CD4-positive, alpha-beta memory T cell (primary cell): ENCODE data around the gene DEPDC7. TPM values are rescaled to one million over a fixed set of nuclear protein-coding genes. Genes with fewer than 3 reads are reported as not detected.
A peak's percentile ranks its signal among the peaks of the same experiment; 100 is the strongest.

Experiments used
- CTCF ChIA-PET: fragments of 350-600 bp; sonication (Branson Sonifier 250); formaldehyde crosslinking; loops from one replicate; lab custom pipeline; 2021; ENCODE audit warnings: inconsistent platforms; ENCODE audit not compliant: partially characterized antibody; lab: Charles Lee
- POLR2A ChIA-PET: fragments of 350-600 bp; sonication (Branson Sonifier 250); formaldehyde crosslinking; loops from one replicate; lab custom pipeline; 2021; ENCODE audit not compliant: partially characterized antibody; lab: Charles Lee
- DNase-seq, 5 donors: peaks; one replicate each; pipeline versions ENCODE4 v3.0.0 to v3.0.0-alpha.2; 2020 to 2022; ENCODE audit warnings: mixed read lengths in 1 of 5
- H3K27ac ChIP-seq: one replicate; pipeline ENCODE4 v1.7.0; 2013; ENCODE audit warnings: low read depth, low read length
- H3K27me3 ChIP-seq: 2 replicates; pipeline ENCODE4 v1.7.0; 2013; ENCODE audit warnings: mild to moderate bottlenecking, low read length, moderate library complexity; ENCODE audit not compliant: insufficient read depth
- H3K36me3 ChIP-seq: 2 replicates; pipeline ENCODE4 v1.7.0; 2013; ENCODE audit warnings: mild to moderate bottlenecking, low read length, moderate library complexity; ENCODE audit not compliant: insufficient read depth
- H3K4me1 ChIP-seq: 2 replicates; pipeline ENCODE4 v1.7.0; 2013; ENCODE audit warnings: mild to moderate bottlenecking, low read length, moderate library complexity; ENCODE audit not compliant: insufficient read depth
- H3K4me3 ChIP-seq, 2 donors: one replicate each; pipeline ENCODE4 v1.7.0; 2013; ENCODE audit warnings: low read length in 2 of 2, mild to moderate bottlenecking in 1 of 2
- H3K9me3 ChIP-seq, 2 donors: one replicate each; pipeline ENCODE4 v1.7.0; 2013; ENCODE audit warnings: low read length in 2 of 2, control low read depth in 1 of 2; ENCODE audit not compliant: control insufficient read depth in 1 of 2
- H3K27ac Mint-ChIP-seq, 7 donors: one replicate each; pipeline ENCODE4 v1.8.0; 2020 to 2021; ENCODE audit warnings: mixed read lengths in 7 of 7, mild to moderate bottlenecking in 6 of 7, inconsistent platforms in 3 of 7, moderate library complexity in 3 of 7
- H3K27me3 Mint-ChIP-seq, 2 donors: one replicate each; pipeline ENCODE4 v1.8.0; 2020 to 2021; ENCODE audit warnings: mixed read lengths in 2 of 2
- H3K36me3 Mint-ChIP-seq, 2 donors: one replicate each; pipeline ENCODE4 v1.8.0; 2020 to 2021; ENCODE audit warnings: mixed read lengths in 2 of 2, inconsistent platforms in 1 of 2, mild to moderate bottlenecking in 1 of 2
- H3K4me1 Mint-ChIP-seq, 4 donors: one replicate each; pipeline ENCODE4 v1.8.0; 2020 to 2021; ENCODE audit warnings: mixed read lengths in 4 of 4, mild to moderate bottlenecking in 1 of 4
- H3K4me3 Mint-ChIP-seq, 8 donors: one replicate each; pipeline ENCODE4 v1.8.0; 2020 to 2021; ENCODE audit warnings: mixed read lengths in 8 of 8, mild to moderate bottlenecking in 7 of 8, moderate library complexity in 6 of 8, inconsistent platforms in 3 of 8
- H3K9me3 Mint-ChIP-seq, 8 donors: one replicate each; pipeline ENCODE4 v1.8.0; 2020 to 2021; ENCODE audit warnings: mixed read lengths in 8 of 8, mild to moderate bottlenecking in 5 of 8, inconsistent platforms in 3 of 8, moderate library complexity in 1 of 8
- intact Hi-C: fragments of 100-400 bp; cut with micrococcal nuclease; formaldehyde crosslinking; loops from one replicate; pipeline ENCODE4 v1.15.1; 2023
- polyA plus RNA-seq, 2 donors: library from polyadenylated mRNA; unstranded; fragments of 300-500 nt; fragmentation: Illumina TruSeq; gene quantifications; one replicate each; pipeline ENCODE4 v1.2.3, GENCODE V29; 2021
- total RNA-seq, 2 experiments: library from RNA; stranded (reverse); gene quantifications; one replicate each; pipeline ENCODE4 v1.2.3, GENCODE V29; 2021

Gene DEPDC7
- total and polyA plus RNA-seq, 4 experiments from 2014 or later: 0.37 to 1.9 (median 1.0) TPM

DNA sequence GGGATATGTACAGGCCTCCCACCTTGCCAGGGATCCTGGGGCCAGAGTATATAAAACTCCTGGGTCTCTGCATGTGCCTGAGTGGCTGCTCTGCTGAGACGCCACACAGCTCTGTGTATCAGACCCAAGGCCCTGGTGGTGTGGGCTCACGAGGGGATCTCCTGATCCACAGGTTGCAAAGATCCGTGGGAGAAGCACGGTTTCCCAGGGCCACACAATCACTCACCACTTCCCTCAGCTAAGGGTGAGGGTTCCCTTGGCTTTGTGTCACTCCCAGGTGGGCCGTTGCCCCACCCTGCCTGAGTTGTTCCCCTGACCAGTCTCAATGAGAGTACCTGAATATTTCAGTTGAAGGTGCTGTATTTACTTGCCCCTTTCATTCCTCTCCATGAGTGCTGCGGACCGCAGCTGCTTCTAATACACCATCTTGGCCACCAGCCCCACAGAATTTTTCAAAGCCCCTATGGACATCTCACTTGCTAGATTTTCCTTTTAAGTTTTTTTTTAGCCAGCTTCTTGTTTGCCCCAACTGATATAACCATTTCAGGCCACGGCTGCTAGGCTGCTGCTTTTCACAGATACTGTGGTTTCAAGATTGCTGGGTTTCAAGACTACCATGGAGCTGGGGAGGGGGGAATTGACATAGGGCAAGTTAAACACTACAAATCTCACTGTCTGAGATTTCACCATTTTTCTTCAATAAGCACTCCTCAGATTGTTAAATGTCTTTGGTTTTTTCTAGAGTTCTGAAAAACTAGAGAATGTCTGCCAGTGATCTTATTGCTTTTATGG is 13.7 kb upstream of the DEPDC7 start:
- POLR2A ChIA-PET: no interaction called here
- Histone ChIP-seq H3K4me1 (peaks cover 24% of the 10 kb centered on the region), H3K27me3 (no peaks in the 10 kb centered on the region), H3K27ac (no peak overlapping the region), H3K36me3 (no peaks in the 10 kb centered on the region), H3K4me3 (no peak overlapping the region), H3K9me3 (no peaks in the 10 kb centered on the region)
- Mint-ChIP-seq H3K27me3 (peaks cover 7 to 10% of the 10 kb centered on the region in 2 donors), H3K9me3 (peaks cover 5 to 14% (median 8%) of the 10 kb centered on the region in 8 donors), H3K27ac (no peak overlapping the region), H3K4me1 (peaks cover 21 to 30% (median 24%) of the 10 kb centered on the region in 4 donors), H3K4me3 (no peak overlapping the region), H3K36me3 (no peaks in the 10 kb centered on the region)
- CTCF ChIA-PET: interaction anchor here (0.8 to 1.6 kb wide), 2 partner anchors 41 to 64 kb away, joined by 3 read pairs; no protein-coding TSS in a partner anchor
- DNase-seq: no peak
- intact Hi-C loops: loop anchor here (5.0 kb wide), 1 partner anchor 35 kb away; the partner anchor contains the start of gene TCP11L1

DNA sequence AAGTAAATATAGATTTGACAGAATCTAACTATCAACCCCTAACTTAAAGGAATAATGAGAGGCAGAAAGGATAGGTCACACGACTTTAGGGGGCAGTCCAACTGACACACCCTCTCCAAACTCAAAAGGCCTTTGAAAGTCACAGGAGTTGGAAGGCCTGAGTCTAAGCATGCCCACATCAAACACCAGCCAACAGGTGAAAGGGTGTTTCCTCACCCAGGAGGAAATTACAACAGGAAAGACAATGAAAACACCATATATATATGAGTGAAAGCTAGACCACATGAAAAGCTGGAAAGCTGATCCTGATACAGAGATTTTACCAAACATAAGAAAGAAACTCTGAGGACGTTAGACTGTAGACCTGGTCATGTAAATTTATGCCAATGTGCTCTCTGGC is 10.5 kb upstream of the DEPDC7 start:
- Histone ChIP-seq H3K27me3 (no peaks in the 10 kb centered on the region), H3K4me3 (no peak overlapping the region), H3K9me3 (no peaks in the 10 kb centered on the region), H3K36me3 (no peaks in the 10 kb centered on the region), H3K4me1 (peaks cover 24% of the 10 kb centered on the region), H3K27ac (no peak overlapping the region)
- H3K36me3 Mint-ChIP-seq: no peaks in the 10 kb centered on the region
- peaks cover 0 to under 1% (median 0%) of the 10 kb centered on the region in 8 donors for H3K9me3 Mint-ChIP-seq
- peak; percentile 48 to 67 (median 58) for DNase-seq
- H3K27me3 Mint-ChIP-seq: peaks cover 0 to 3% of the 10 kb centered on the region in 2 donors
- peak overlapping the region; percentile 9 to 65 (median 62) for H3K4me3 Mint-ChIP-seq
- POLR2A ChIA-PET: no interaction called here
- CTCF ChIA-PET: interaction anchor here (0.6 kb wide), 1 partner anchor 17 kb away, joined by 3 read pairs; no protein-coding TSS in a partner anchor
- intact Hi-C loops: no loop called here
- H3K4me1 Mint-ChIP-seq: peaks cover 21 to 39% (median 25%) of the 10 kb centered on the region in 4 donors
- H3K27ac Mint-ChIP-seq: peak overlapping the region; percentile 9 to 58 (median 16)

DNA sequence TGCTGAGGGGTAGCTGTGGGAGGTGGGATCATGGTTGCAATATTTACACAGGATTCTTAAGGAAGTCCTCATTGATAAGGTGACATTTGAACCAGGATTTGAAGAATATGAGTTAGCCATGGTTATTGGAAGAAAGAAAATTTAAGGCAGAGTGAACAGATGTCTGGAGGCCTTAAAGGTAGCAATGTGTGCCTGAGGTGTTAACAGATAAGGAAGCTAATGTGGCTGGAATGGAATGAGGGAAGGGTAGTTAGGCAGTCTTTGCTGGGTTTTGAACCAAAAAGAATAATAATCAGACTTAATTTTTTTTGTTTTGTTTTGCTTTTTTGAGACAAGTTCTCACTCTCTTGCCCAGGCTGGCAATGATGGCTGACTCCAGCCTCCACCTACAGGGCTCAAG is 9.7 kb upstream of the DEPDC7 start:
- H3K4me3 ChIP-seq: no peak overlapping the region
- H3K27ac Mint-ChIP-seq: peak overlapping the region in 3 of 7 donors; percentile 24 to 44 (median 37)
- ChIA-PET CTCF (no interaction called here), POLR2A (no interaction called here)
- peaks cover 0 to 3% of the 10 kb centered on the region in 2 donors for H3K27me3 Mint-ChIP-seq
- H3K4me1 Mint-ChIP-seq: peaks cover 22 to 47% (median 30%) of the 10 kb centered on the region in 4 donors
- H3K4me3 Mint-ChIP-seq: peak overlapping the region in 3 of 8 donors; percentile 16 to 55 (median 42)
- no peak for DNase-seq
- H3K9me3 ChIP-seq: no peaks in the 10 kb centered on the region
- intact Hi-C loops: no loop called here
- H3K4me1 ChIP-seq: peaks cover 27% of the 10 kb centered on the region
- no peaks in the 10 kb centered on the region for H3K27me3 ChIP-seq
- H3K36me3 ChIP-seq: no peaks in the 10 kb centered on the region
- no peaks in the 10 kb centered on the region for H3K9me3 Mint-ChIP-seq
- H3K36me3 Mint-ChIP-seq: no peaks in the 10 kb centered on the region
- H3K27ac ChIP-seq: no peak overlapping the region

DNA sequence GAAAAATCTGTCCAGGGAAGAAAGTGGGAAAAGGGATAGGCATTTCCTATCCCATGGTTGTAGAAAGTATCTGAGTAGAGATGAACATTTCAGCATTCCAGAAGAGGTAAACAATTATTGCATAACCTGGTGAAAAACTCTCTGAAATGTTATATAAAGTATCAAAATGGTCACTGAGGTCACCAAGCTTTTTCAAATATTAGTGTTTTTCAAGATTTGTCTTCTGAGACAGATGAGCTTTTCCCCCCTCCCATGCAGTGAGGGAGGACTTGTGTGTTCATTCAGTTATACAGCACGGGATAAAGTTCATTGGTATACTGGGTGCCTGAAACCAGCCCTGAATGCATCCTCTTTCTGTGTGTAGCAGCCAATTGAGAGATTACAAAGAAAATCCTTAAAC is 1.9 kb upstream of the DEPDC7 start:
- peaks cover 3% of the 10 kb centered on the region for H3K27me3 ChIP-seq
- H3K4me1 ChIP-seq: peaks cover 27% of the 10 kb centered on the region
- Mint-ChIP-seq H3K27me3 (peaks cover 7 to 18% of the 10 kb centered on the region in 2 donors), H3K4me3 (peak overlapping the region in 2 of 8 donors; percentile 30 to 54), H3K27ac (peak overlapping the region in 1 of 7 donors; percentile 47), H3K4me1 (peaks cover 15 to 51% (median 30%) of the 10 kb centered on the region in 4 donors), H3K9me3 (no peaks in the 10 kb centered on the region), H3K36me3 (no peaks in the 10 kb centered on the region)
- POLR2A ChIA-PET: interaction anchor here (4.9 kb wide), 1 partner anchor 25 kb away, joined by 43 read pairs; the partner anchor contains the start of gene TCP11L1
- intact Hi-C loops: loop anchor here (10.0 kb wide), 1 partner anchor 49 kb away; no protein-coding TSS in a partner anchor
- CTCF ChIA-PET: interaction anchor here (1.6 kb wide), 1 partner anchor 9 kb away, joined by 3 read pairs; no protein-coding TSS in a partner anchor
- no peak overlapping the region for H3K4me3 ChIP-seq
- no peak overlapping the region for H3K27ac ChIP-seq
- no peaks in the 10 kb centered on the region for H3K9me3 ChIP-seq
- no peak for DNase-seq
- H3K36me3 ChIP-seq: no peaks in the 10 kb centered on the region

DNA sequence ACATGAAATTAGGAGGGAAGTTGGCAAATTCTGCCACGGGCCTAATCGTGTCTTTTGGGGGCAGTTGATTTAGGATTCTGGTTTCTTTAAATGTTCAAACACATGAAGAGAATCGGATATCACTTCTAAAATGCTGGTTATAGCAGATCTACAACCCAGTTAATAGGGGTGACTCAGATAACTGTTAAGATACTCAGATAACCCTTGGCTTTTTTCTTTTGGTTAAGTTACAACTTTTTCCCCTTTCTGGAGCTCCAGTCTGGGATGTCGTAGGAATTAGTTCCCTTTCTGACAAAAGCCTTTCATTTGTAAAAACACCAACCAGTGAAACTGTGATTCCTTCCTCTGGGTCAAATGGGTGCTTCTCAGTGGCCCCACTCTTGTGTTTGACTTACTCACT is 976 bp downstream of the DEPDC7 start:
- H3K27me3 ChIP-seq: peaks cover 3% of the 10 kb centered on the region
- H3K9me3 Mint-ChIP-seq: no peaks in the 10 kb centered on the region
- H3K36me3 ChIP-seq: no peaks in the 10 kb centered on the region
- DNase-seq: no peak
- H3K4me1 Mint-ChIP-seq: peaks cover 11 to 36% (median 22%) of the 10 kb centered on the region in 4 donors
- H3K27me3 Mint-ChIP-seq: peaks cover 9 to 19% of the 10 kb centered on the region in 2 donors
- H3K27ac Mint-ChIP-seq: peak overlapping the region in 1 of 7 donors; percentile 66
- H3K4me1 ChIP-seq: peaks cover 19% of the 10 kb centered on the region
- H3K9me3 ChIP-seq: no peaks in the 10 kb centered on the region
- H3K27ac ChIP-seq: no peak overlapping the region
- H3K4me3 ChIP-seq: no peak overlapping the region
- H3K36me3 Mint-ChIP-seq: no peaks in the 10 kb centered on the region
- POLR2A ChIA-PET: interaction anchor here (4.9 kb wide), 1 partner anchor 22 kb away, joined by 43 read pairs; the partner anchor contains the start of gene TCP11L1
- peak overlapping the region; percentile 77 to 88 (median 84) for H3K4me3 Mint-ChIP-seq
- CTCF ChIA-PET: interaction anchor here (1.2 to 2.2 kb wide), 5 partner anchors 8 to 48 kb away, joined by 3 to 6 read pairs (median 5); no protein-coding TSS in a partner anchor
- intact Hi-C loops: loop anchor here (10.0 kb wide), 1 partner anchor 52 kb away; no protein-coding TSS in a partner anchor

DNA sequence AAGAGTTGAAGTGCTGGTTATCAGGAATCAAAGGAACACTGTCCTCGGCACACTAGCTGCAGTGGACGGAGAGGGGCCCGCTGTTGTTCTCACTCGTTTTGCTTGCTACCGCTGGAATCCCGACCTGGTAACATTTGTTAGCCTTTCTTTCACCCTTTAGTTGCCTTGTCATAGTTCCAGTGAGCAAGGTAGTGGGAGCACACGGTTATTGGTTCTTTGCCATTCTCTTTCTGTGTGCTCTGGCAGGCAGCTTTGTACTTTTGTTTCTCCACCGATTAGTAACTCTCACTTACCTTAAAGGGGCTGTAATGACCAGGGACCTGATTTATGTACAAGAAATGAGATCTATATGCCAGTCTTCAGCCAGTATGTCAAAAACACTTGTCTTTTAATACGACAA is 1.8 kb downstream of the DEPDC7 start:
- Histone ChIP-seq H3K27ac (no peak overlapping the region), H3K36me3 (no peaks in the 10 kb centered on the region), H3K4me3 (no peak overlapping the region), H3K4me1 (peaks cover 17% of the 10 kb centered on the region), H3K9me3 (no peaks in the 10 kb centered on the region), H3K27me3 (peaks cover 3% of the 10 kb centered on the region)
- H3K27ac Mint-ChIP-seq: no peak overlapping the region
- peaks cover 9 to 35% (median 22%) of the 10 kb centered on the region in 4 donors for H3K4me1 Mint-ChIP-seq
- no peak overlapping the region for H3K4me3 Mint-ChIP-seq
- POLR2A ChIA-PET: interaction anchor here (4.9 kb wide), 1 partner anchor 21 kb away, joined by 43 read pairs; the partner anchor contains the start of gene TCP11L1
- CTCF ChIA-PET: interaction anchor here (1.5 to 2.2 kb wide), 3 partner anchors 10 to 44 kb away, joined by 3 to 6 read pairs (median 5); no protein-coding TSS in a partner anchor
- H3K36me3 Mint-ChIP-seq: no peaks in the 10 kb centered on the region
- no peaks in the 10 kb centered on the region for H3K9me3 Mint-ChIP-seq
- intact Hi-C loops: loop anchor here (10.0 kb wide), 1 partner anchor 53 kb away; no protein-coding TSS in a partner anchor
- DNase-seq: no peak
- peaks cover 11 to 19% of the 10 kb centered on the region in 2 donors for H3K27me3 Mint-ChIP-seq
